HG02571 (cell line): ENCODE measurements around the gene EXOSC1.
"Not testable (repeated sequence)": the region's sequence is repeated elsewhere in the genome, so short reads cannot be mapped to it uniquely, and the experiment has no call there.

Experiments used
- ATAC-seq: cut with Tn5 transposase; IDR thresholded peaks from one replicate; pipeline ENCODE4 v1.9.1; 2021; ENCODE audit warnings: mild to moderate bottlenecking, moderate library complexity; ENCODE audit not compliant: unreplicated experiment

EXOSC1 gene

DNA sequence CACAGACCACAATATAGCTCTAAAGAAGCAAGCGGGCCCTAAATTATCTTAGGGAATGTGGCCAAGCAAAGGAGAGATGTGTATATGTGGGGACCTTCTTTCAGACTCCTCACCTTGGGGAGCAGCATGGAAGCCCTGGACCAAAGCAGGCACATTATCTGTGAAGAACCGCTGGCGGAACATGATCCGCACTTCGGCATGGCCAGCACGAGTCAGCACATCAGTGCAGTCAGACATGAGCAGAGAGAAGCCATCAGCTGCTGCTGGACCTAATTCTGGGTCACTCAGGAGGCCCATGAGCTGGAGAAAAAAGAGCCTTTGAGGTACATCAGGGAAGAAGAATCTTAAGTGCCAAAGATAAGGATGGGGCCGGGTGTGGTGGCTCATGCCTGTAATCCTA lies 14.1 kb upstream of the EXOSC1 start:
- ATAC-seq = no peak

DNA sequence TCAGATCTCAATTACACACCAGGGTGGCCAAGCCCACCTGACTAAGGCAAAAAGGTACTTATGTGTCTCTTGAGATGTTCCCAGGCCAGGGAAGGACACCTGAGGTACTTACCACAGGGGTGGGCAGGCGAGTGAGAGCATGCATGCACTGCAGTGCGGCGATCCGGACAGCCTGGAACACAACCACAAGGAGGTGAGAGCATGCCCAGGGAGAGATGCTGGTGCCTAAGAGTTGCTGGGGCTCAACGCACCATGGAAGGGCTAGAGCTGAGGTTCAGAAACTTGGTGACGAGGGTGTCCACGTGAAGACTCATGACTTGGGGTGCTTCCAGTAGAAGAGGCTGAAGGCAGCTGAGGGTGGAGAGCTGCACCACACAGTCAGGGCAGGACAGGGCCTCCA lies 13.3 kb upstream of the EXOSC1 start:
- no peak for ATAC-seq

DNA sequence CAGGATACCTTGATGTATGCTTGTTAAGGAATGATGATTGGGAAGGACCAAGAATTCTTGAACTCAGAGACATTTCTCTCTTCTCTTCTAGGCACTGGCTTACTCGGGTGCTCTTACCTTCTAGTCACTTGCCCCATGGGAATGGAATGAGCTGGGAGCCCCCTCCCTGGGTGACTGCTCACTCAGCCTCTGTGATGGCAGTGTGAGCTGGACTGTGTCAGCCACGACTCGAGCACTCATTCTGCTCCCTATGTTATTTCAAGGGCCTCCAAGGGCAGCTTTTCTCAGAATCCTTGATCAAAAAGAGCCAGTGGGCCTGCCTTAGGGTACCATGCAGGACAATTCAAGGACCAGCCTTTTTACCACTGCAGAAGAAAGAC lies 10.9 kb upstream of the EXOSC1 start:
- no peak for ATAC-seq

DNA sequence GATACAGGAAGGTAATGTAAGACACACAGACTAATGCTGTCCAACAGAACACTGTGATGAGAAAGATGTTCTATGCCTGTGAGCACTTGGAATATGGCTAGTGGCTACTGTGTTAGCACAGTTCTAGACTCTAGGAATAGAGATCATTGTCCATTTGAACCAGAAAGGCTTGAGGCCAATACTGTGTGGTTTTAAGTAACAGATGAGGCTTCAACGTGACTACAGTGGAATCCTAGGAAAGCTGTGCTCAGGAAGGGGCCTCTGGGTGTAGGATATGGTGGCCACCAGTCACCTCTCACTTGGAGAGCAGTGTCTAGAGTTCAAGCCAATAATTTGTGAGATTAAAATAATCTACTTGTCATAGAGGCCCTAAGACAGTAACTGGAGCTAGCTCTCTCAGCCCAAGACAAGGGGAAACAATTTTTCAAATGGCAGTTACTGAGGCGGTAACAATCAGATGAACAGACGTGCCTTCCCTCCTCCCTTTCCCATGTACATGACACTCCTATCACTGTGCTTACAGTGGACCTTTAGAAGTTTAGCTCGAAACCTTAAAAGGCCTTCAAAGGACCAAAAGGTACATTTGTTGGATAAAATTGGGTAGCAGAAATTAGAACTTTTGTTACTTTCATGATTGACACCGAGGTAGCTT lies 10.4 kb upstream of the EXOSC1 start:
- no peak for ATAC-seq

DNA sequence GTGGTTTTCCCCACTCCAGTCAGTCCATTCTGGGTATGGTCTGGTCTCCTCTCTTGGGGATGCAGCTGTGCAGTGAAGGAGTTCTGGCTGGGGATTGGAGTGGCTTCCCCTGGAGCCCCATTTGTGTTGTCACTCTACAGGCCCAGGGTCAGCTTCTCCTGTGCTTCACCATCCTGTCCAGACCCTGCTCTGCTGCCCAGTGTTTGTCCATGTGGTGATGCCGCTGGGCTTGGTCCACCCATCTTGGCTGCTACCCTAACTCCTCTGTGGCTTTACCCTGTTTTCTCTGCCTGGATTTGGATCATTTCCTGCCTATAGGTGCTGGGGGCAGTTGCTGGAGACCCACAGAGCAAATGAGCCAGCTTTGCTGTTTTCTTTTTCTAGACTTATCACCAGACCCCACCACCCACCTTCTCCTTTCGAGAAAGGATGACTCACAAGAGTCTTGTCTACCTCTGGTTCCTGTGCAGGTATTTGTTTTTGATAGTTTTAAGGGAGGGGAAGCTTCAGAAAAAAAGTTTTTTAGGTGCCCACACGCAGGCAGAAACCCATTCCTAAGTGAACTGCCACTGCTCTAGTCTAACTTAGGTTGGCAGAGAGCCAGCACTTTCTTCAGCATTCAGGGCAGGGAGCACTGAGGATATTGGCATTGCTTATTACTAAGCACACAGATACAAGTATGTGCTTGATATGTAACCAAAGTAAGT lies 8.7 kb upstream of the EXOSC1 start:
- ATAC-seq = no peak

DNA sequence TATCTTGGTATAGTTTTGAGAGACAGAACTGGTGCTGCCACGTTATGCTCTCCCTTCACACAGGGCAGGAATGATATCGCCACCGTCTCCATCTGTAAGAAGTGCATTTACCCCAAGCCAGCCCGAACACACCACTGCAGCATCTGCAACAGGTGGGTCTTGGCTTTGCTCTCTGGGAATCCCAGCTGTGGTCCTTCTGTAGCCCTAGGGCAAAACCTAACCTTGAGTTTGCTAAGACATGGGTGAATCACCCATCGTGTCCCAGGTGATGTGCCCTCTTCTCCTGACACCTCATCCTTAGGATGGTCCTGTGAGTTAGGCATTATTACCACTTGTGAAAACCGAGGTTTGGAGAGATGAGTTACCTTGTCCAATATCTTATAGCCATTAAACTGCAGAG lies 6.5 kb upstream of the EXOSC1 start:
- no peak for ATAC-seq

DNA sequence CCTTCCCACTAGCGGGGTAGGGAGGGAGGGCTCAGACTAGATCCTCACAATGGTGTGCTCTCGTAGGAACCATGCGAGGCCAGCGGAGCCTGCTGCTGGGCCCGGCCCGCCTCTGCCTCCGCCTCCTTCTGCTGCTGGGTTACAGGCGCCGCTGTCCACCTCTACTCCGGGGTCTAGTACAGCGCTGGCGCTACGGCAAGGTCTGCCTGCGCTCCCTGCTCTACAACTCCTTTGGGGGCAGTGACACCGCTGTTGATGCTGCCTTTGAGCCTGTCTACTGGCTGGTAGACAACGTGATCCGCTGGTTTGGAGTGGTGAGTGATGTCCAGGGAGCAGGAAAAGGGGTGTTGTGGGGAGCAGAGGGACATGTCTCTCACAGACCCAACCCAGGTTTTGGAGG lies 5.8 kb upstream of the EXOSC1 start:
- no peak for ATAC-seq

DNA sequence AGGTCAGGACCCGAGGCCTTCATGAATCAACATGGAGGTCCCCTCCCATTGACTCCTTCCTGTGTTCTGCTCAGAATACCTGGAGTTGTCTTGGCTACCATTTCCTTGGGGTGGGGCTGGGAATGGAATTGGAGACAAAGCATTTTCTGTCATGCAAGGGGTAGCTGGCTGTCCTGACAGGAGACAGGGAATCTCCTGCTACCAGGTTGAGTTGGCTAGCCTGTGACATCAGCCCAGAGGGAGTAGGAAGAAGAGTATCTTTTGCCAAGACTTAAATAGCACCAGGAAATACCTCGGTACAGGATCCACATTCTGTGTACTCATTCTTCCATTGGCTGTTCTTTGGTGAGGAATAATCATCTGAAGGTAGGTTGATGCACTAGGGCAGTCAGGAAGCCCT lies 5.0 kb upstream of the EXOSC1 start:
- ATAC-seq = no peak

DNA sequence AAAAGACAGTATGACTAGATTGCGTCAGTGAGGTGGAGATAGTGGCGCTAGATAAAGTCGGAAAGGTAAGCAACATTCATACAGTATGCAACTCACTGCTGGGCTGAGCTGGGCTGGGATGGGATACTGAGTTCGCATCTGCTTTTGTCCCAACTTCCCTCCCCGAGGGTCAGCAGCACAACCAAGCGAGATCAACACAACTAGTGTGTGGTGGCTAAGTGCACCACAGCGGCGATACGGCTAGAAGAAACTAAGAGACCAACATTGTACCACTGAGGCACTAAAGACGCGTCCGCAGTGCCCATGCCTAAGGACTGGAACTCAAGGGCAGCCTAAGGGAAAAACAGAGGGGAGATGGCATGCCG lies 467 bp downstream of the EXOSC1 start:
- peak; percentile 1 for ATAC-seq

DNA sequence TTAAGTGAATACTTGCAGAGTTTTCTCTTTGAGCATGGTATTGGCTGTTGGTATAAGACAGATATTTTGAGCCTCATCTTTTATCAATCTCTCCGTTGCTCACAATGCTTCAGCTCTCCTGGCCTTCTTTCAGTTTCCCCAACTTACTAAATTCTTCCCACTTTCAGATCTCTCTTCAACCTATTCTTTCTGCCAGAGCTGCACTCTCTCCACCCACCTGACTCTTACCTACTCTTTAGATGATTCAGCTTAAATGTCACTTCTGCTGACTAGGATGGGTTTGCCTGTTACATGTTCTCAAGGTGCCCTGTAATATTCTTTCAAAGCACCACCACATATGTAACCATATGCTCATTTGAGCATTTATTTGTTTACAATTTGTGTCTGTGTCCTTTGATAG lies 1.6 kb downstream of the EXOSC1 start:
- ATAC-seq = no peak

DNA sequence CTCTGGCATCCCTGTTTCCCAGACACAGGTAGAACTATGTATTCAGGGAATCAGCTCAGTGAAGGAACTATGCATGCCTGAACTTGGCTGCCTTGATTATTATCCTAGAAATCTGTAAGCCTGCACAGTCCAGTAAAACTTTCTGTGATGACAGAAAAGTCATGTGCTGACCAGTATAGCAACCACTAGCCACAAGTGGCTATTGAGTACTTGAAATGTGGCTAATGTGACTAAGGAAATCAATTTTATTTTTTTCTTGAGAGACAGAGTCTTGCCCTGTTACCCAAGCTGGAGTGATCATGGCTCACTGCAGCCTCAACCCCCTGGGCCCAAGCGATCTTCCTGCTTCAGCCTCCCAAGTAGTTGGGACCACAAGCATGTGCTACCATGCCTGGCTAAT lies 3.5 kb downstream of the EXOSC1 start:
- no peak for ATAC-seq

DNA sequence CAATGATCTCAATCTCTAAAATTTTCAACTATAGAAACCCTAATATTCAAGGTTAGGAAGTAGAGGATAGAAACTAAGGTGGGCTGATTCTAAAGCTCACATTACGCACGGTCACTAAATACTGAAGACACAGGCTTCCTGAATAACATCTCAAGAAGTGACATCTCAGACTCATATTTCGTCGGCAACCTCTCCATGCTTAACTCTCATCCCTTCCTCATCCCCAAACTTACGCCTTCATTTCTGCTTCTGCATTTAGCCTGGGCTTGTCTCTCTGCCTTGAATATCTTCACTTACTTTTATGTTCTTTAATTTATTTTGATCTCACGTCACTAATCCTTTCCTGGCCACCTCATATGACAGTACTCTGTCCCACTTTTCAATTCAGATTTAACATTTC lies 10.6 kb downstream of the EXOSC1 start:
- no peak for ATAC-seq

DNA sequence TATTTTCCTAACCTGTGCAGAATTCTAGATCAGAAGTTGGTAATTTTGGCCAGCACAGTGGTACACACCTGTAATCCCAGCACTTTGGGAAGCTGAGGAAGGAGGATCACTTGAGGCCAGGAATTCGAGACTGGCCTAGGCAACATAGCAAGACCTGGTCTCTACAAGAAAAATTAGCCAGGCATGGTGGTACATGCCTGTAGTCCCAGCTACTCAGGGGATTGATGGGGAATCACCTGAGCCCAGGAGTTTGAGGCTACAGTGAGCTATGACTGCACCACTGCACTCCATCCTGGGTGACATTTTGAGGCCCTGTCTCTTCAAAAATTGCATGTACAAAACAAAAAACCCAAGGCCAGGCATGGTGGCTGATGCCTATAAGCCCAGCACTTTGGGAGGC lies 11.2 kb downstream of the EXOSC1 start:
- ATAC-seq = no peak

DNA sequence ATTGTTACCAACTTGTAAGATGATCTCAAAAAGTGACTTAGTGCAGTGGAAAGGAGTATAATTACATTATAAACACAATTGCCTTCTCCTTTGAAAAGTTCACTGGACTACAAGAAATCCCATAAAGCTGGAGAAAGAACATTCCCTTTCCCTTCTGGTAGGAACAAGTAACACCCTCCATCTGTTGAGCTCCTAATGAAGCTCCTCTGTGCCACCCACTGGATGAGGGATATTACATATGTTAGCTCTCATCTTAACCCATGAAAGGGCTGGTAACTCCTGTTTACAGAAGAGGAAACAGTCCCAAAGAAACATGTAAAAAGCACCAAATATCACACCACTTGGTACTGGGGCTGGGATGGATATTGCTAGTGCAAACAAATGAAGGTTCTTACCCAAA lies 11.8 kb downstream of the EXOSC1 start:
- ATAC-seq = no peak

DNA sequence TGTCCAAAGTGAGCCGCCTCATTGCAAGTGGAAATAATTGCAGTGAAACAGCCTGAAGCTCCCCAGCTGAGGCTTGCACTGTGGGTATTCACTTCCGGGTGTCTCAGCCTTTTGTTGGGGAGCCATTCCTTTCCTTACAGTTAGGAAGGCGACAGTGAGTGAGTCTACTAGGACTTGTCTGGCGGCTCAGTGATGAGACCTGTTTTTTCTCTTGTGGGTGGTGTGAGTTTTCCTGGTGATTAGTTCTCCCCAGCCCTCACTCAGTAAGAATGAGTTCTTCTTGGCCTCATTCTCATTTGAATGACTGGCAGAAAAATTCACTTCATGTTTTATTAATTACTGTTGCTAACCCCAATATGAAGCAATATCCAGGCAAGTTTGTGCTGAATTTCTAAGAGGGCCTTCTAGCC lies 17.2 kb downstream of the EXOSC1 start:
- no peak for ATAC-seq

DNA sequence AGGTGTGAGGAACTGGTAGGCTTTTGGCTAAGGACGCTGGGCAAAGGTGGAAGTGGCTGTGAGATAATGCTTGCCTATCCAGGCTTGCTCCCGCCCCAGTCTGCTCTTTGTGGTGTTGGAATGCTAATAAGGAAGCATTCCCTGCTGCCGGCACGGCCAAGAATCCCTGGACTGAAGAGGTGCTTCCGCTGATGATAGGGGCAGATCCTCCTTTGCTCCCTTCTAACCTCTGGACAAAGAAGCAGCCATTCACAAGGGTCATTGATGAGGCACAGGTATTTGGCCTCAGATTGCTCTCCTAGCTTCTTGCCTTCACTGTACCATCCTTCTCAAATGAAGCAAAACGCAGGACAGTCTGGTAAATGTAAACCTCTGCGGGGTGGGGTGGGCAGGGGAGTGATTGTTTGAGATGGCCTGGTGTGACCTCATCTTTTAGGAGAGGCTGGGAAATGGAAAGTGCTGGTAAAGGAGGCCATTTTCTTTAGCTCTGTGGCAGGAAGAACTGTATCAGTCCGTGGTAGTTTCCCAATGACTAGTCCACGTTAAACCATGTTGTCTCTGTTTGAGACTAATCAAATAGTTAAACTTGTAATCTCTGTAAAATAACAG lies 18.1 kb downstream of the EXOSC1 start:
- no peak for ATAC-seq

DNA sequence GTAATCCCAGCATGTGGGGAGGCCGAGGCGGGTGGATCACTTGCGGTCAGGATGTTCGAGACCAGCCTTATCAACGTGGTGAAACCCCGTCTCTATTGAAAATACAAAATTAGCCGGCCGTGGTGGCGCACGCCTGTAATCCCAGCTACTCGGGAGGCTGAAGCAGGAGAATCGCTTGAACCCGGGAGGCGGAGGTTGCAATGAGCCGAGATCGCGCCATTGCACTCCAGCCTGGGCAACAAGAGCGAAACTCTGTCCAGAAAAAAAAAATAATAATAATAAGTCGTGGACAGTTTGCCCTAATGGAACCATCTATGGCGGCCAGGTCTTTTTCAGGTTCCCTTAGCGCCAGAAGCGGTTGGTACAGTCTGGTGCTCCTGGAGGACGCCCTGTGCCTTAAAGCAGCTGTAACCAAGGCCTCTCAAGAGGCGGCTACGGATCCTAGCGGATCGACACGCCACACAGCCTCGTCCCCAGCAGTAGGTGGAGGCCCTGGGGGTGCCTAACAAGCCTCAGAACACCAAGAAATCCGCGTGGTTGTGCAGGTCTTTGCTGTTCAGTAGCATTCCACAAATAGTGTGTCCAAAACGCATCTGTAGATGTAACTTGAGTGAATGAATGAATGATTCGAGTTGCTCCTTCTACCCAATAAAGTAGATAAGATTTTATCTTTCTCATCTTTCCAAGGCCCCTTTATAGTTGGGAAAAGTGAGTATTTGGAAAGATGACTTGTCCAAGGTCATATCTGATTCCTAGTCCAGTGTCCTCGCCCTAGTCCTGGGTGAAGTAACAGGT lies 18.8 kb downstream of the EXOSC1 start:
- no peak for ATAC-seq

DNA sequence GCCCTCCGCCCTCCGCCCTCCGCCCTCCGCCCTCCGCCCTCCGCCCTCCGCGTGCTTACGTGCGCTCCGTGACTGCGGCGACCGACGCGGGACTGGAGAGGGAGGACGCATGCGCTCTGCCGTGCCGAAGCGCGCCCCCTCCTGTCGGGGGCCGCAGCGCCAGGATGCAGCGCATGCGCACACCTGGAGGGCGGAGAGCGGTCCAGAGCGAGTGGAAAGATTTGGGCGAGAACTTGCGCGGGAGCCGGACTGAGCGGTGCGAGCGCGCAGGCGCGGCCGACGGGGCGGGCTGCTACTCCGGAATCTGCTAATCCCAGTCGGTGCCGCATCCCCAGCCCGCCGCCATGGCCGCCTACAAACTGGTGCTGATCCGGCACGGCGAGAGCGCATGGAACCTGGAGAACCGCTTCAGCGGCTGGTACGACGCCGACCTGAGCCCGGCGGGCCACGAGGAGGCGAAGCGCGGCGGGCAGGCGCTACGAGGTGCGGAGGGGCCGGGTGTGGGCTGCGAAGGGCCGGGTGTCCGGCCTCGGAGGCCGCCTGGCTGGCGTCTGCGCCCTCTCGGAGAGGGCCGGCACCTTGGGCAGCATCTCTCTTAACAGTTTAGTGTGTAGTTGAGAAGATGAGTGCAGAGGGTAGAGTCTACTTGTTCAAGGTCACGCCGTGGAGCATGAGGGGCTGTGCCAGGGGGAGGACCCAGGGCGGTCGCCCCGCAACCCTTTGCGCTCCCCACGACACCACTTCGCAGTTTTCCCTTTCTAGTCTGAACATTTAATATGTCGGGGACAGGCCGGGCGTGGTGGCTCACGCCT lies 19.6 kb downstream of the EXOSC1 start, which contains the start of gene PGAM1:
TSS of gene PGAM1 (plus strand) at position 228 of the 812 bp plus-strand sequence. CDS start at position 345, 117 bp downstream.
- ATAC-seq = peak; percentile 79

DNA sequence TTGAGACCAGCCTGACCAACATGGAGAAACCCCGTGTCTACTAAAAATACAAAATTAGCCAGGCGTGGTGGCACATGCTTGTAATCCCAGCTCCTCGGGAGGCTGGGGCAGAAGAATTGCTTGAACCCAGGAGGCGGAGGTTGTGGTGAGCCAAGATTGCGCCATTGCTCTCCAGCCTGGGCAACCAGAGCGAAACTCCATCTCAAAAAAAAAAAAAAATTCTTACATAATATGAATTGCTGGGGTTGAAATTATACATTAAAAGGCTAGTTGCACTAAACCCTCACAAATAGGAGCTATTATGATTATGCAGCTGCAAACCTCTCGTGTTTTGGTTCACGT lies 22.1 kb downstream of the EXOSC1 start:
- not testable (repeated sequence) for ATAC-seq

DNA sequence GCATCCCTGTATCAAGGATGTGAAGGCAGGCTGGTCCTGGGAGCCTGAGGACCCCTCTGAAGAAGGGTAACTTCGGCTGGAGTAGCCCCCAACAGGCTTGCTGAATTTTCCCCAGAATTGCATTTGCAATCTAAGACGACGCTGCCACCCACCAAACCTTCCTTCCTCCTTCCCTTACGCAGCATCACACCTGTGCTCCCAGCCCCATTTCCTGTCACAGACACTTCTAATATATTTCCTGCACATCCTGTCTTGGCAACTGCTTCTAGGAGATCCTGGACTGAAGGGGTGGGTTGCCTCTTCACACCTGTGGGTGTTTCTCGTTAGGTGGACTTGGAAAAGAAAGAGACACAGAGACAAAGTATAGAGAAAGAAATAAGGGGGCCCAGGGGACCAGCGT lies 29.2 kb downstream of the EXOSC1 start:
- ATAC-seq = no peak

DNA sequence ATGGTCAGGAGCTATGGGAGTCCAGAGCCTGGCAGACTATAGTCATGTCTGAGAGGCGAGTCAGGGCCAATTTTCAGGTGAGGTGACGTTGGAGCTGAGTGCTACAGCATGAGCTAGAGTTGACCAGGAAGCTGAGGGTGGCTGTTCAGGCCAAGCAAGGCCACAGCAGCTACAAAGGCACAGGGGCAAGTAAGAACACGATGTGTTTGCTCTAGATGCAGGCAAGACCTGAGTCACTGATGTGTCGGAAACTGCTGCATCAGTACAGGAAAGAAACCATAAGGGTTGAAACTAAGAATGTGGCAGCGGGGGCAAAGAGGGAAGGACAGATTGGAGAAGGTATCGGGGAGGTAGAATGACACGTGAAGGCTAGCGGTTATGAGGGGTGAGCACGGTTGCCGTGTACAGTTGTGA lies 32.9 kb downstream of the EXOSC1 start:
- no peak for ATAC-seq
